PC-3 (cell line): ENCODE data around the gene MAP2K1.

ENCODE experiments used
- EZH2 ChIP-seq: fragments of 300-600 bp; sonication (generic); IDR thresholded peaks from one replicate; pipeline ENCODE4 v1.6.1; 2017; ENCODE audit warnings: antibody characterized with exemption, mild to moderate bottlenecking, low read length; ENCODE audit not compliant: unreplicated experiment
- TF ChIP-seq, protein P1 (sequence below): fragments of 300-600 bp; sonication (generic); conservative IDR thresholded peaks from 2 replicates; pipeline ENCODE4 v1.5.1; 2017; ENCODE audit warnings: antibody characterized with exemption, low read depth, mild to moderate bottlenecking, low read length

GRCh38 chr15:66409565-66410108 is 22.9 kb downstream of the MAP2K1 start:
- TF ChIP-seq, protein P1, sequence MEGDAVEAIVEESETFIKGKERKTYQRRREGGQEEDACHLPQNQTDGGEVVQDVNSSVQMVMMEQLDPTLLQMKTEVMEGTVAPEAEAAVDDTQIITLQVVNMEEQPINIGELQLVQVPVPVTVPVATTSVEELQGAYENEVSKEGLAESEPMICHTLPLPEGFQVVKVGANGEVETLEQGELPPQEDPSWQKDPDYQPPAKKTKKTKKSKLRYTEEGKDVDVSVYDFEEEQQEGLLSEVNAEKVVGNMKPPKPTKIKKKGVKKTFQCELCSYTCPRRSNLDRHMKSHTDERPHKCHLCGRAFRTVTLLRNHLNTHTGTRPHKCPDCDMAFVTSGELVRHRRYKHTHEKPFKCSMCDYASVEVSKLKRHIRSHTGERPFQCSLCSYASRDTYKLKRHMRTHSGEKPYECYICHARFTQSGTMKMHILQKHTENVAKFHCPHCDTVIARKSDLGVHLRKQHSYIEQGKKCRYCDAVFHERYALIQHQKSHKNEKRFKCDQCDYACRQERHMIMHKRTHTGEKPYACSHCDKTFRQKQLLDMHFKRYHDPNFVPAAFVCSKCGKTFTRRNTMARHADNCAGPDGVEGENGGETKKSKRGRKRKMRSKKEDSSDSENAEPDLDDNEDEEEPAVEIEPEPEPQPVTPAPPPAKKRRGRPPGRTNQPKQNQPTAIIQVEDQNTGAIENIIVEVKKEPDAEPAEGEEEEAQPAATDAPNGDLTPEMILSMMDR, result no peak
- no peak for TF ChIP-seq EZH2
